HEK293 (cell line): ENCODE data around the gene LRIT1.

Experiments used
- CTCF ChIA-PET: fragments of 350-600 bp; formaldehyde crosslinking; extraction: SDS; loops from one replicate; lab custom pipeline; 2021; ENCODE audit warnings: antibody characterized with exemption; lab: Yijun Ruan, JAX
- POLR2A ChIA-PET: fragments of 300-600 bp; formaldehyde crosslinking; extraction: SDS; loops from one replicate; lab custom pipeline; 2020; ENCODE audit warnings: antibody characterized with exemption, inconsistent platforms; lab: Yijun Ruan, JAX
- H3K27ac ChIP-seq: fragments of 200-500 bp; sonication (Bioruptor generic); 2 replicates; pipeline ENCODE4 v1.5.1; 2014; ENCODE audit warnings: low read depth, low read length, control low read depth, inconsistent platforms; ENCODE audit errors: extremely low read depth
- H3K36me3 ChIP-seq, 2 experiments: fragments of 200-500 bp in 1 of 2; sonication (Bioruptor generic) in 1 of 2; 1 replicate in 1 of 2; 2 replicates in 1 of 2; pipeline ENCODE4 v1.5.1; 2014 to 2017; ENCODE audit warnings: inconsistent platforms in 2 of 2, low read length in 2 of 2; ENCODE audit not compliant: control insufficient read depth in 2 of 2, insufficient read depth in 1 of 2
- H3K4me1 ChIP-seq: fragments of 200-500 bp; sonication (Bioruptor generic); 2 replicates; pipeline ENCODE4 v1.5.1; 2014; ENCODE audit warnings: mild to moderate bottlenecking, low read length, inconsistent platforms; ENCODE audit not compliant: control insufficient read depth, insufficient read depth
- H3K4me3 ChIP-seq: 2 replicates; pipeline ENCODE4 v1.5.1; 2011; ENCODE audit warnings: low read depth, mild to moderate bottlenecking, control low read depth, low read length, moderate library complexity
- H3K9me3 ChIP-seq: fragments of 200-500 bp; sonication (Bioruptor generic); 2 replicates; pipeline ENCODE4 v1.5.1; 2014; ENCODE audit warnings: low read depth, low read length, inconsistent platforms; ENCODE audit not compliant: control insufficient read depth, insufficient read depth
- KLF10 ChIP-seq: fragments of 450-650 bp; IDR thresholded peaks from 2 replicates; pipeline ENCODE4 v1.5.1; 2018; ENCODE audit warnings: missing biosample characterization, mild to moderate bottlenecking, missing genetic modification characterization
- KLF16 ChIP-seq: fragments of 450-650 bp; formaldehyde crosslinking; IDR thresholded peaks from 2 replicates; pipeline ENCODE4 v1.5.1; 2017; ENCODE audit warnings: missing biosample characterization, missing genetic modification characterization
- KLF8 ChIP-seq: fragments of 450-650 bp; formaldehyde crosslinking; IDR thresholded peaks from 2 replicates; pipeline ENCODE4 v1.5.1; 2016; ENCODE audit warnings: missing biosample characterization, missing genetic modification characterization
- KLF9 ChIP-seq: fragments of 450-650 bp; formaldehyde crosslinking; IDR thresholded peaks from 2 replicates; pipeline ENCODE4 v1.5.1; 2016; ENCODE audit warnings: missing biosample characterization, missing genetic modification characterization, low read depth
- REPIN1 ChIP-seq: fragments of 450-650 bp; formaldehyde crosslinking; IDR thresholded peaks from 2 replicates; pipeline ENCODE4 v1.5.1; 2017; ENCODE audit warnings: missing biosample characterization, missing genetic modification characterization, low read depth
- SALL2 ChIP-seq: fragments of 450-650 bp; formaldehyde crosslinking; IDR thresholded peaks from 2 replicates; pipeline ENCODE4 v1.5.0; 2017; ENCODE audit warnings: missing biosample characterization, mild to moderate bottlenecking, missing genetic modification characterization, borderline replicate concordance
- WT1 ChIP-seq: fragments of 450-650 bp; formaldehyde crosslinking; IDR thresholded peaks from 2 replicates; pipeline ENCODE4 v1.5.1; 2016; ENCODE audit warnings: missing biosample characterization, missing genetic modification characterization
- ZBTB7A ChIP-seq: fragments of 450-650 bp; formaldehyde crosslinking; IDR thresholded peaks from 2 replicates; pipeline ENCODE4 v1.5.1; 2016; ENCODE audit warnings: low read depth, missing biosample characterization, missing genetic modification characterization
- ZFP3 ChIP-seq: fragments of 450-650 bp; formaldehyde crosslinking; IDR thresholded peaks from 2 replicates; pipeline ENCODE4 v1.5.1; 2016; ENCODE audit warnings: low read depth, missing biosample characterization, missing genetic modification characterization
- ZIC2 ChIP-seq: fragments of 450-650 bp; formaldehyde crosslinking; IDR thresholded peaks from 2 replicates; pipeline ENCODE4 v1.5.1; 2016; ENCODE audit warnings: missing biosample characterization, missing genetic modification characterization
- ZNF266 ChIP-seq: fragments of 450-650 bp; formaldehyde crosslinking; IDR thresholded peaks from 2 replicates; pipeline ENCODE4 v1.5.1; 2016; ENCODE audit warnings: missing biosample characterization, missing genetic modification characterization, low read depth
- ZNF311 ChIP-seq: fragments of 450-650 bp; formaldehyde crosslinking; IDR thresholded peaks from 2 replicates; pipeline ENCODE4 v1.5.1; 2017; ENCODE audit warnings: missing biosample characterization, missing genetic modification characterization, borderline replicate concordance
- ZNF335 ChIP-seq: fragments of 450-650 bp; formaldehyde crosslinking; conservative IDR thresholded peaks from 2 replicates; pipeline ENCODE4 v1.5.1; 2016; ENCODE audit warnings: missing biosample characterization, missing genetic modification characterization
- ZNF366 ChIP-seq: fragments of 450-650 bp; formaldehyde crosslinking; conservative IDR thresholded peaks from 2 replicates; pipeline ENCODE4 v1.5.1; 2016; ENCODE audit warnings: missing biosample characterization, missing genetic modification characterization
- ZNF426 ChIP-seq: fragments of 450-650 bp; formaldehyde crosslinking; IDR thresholded peaks from 2 replicates; pipeline ENCODE4 v1.5.1; 2017; ENCODE audit warnings: missing biosample characterization, missing genetic modification characterization, mild to moderate bottlenecking, inconsistent platforms, moderate library complexity
- ZNF549 ChIP-seq: fragments of 450-650 bp; IDR thresholded peaks from 2 replicates; pipeline ENCODE4 v1.5.1; 2018; ENCODE audit warnings: missing biosample characterization, missing genetic modification characterization, mild to moderate bottlenecking, inconsistent platforms, moderate library complexity
- ZNF585B ChIP-seq: fragments of 450-650 bp; formaldehyde crosslinking; IDR thresholded peaks from 2 replicates; pipeline ENCODE4 v1.5.1; 2016; ENCODE audit warnings: missing biosample characterization, missing genetic modification characterization
- ZNF621 ChIP-seq: fragments of 450-650 bp; formaldehyde crosslinking; IDR thresholded peaks from 2 replicates; pipeline ENCODE4 v1.5.1; 2017; ENCODE audit warnings: missing biosample characterization, missing genetic modification characterization
- ZNF658 ChIP-seq: fragments of 450-650 bp; formaldehyde crosslinking; IDR thresholded peaks from 2 replicates; pipeline ENCODE4; 2016; ENCODE audit warnings: missing biosample characterization, missing genetic modification characterization
- ZNF670 ChIP-seq: fragments of 450-650 bp; formaldehyde crosslinking; IDR thresholded peaks from 2 replicates; pipeline ENCODE4 v1.5.1; 2016; ENCODE audit warnings: missing biosample characterization, missing genetic modification characterization, low read depth
- ZNF843 ChIP-seq: fragments of 450-650 bp; formaldehyde crosslinking; IDR thresholded peaks from 2 replicates; pipeline ENCODE4 v1.5.1; 2016; ENCODE audit warnings: missing biosample characterization, missing genetic modification characterization
- ZSCAN16 ChIP-seq: fragments of 450-650 bp; formaldehyde crosslinking; IDR thresholded peaks from 2 replicates; pipeline ENCODE4 v1.5.1; 2016; ENCODE audit warnings: missing biosample characterization, missing genetic modification characterization
- ZSCAN30 ChIP-seq: fragments of 450-650 bp; IDR thresholded peaks from 2 replicates; pipeline ENCODE4 v1.5.1; 2018; ENCODE audit warnings: missing biosample characterization, mild to moderate bottlenecking, missing genetic modification characterization, moderate library complexity
- TF ChIP-seq, protein P1 (sequence below): fragments of 450-650 bp; formaldehyde crosslinking; IDR thresholded peaks from 2 replicates; pipeline ENCODE4 v1.5.1; 2017; ENCODE audit warnings: missing biosample characterization, missing genetic modification characterization
- TF ChIP-seq, protein P2 (sequence below): sonication (generic); formaldehyde crosslinking; IDR thresholded peaks from 2 replicates; pipeline ENCODE4 v1.8.1; 2022; ENCODE audit warnings: mild to moderate bottlenecking, moderate library complexity, missing genetic modification reagents
- TF ChIP-seq, protein P3 (sequence below): fragments of 450-650 bp; formaldehyde crosslinking; IDR thresholded peaks from 2 replicates; pipeline ENCODE4 v1.5.1; 2017; ENCODE audit warnings: missing biosample characterization, missing genetic modification characterization
- TF ChIP-seq, protein P4 (sequence below): fragments of 450-650 bp; formaldehyde crosslinking; IDR thresholded peaks from 2 replicates; pipeline ENCODE4 v1.5.1; 2016; ENCODE audit warnings: missing biosample characterization, missing genetic modification characterization

Gene LRIT1

DNA sequence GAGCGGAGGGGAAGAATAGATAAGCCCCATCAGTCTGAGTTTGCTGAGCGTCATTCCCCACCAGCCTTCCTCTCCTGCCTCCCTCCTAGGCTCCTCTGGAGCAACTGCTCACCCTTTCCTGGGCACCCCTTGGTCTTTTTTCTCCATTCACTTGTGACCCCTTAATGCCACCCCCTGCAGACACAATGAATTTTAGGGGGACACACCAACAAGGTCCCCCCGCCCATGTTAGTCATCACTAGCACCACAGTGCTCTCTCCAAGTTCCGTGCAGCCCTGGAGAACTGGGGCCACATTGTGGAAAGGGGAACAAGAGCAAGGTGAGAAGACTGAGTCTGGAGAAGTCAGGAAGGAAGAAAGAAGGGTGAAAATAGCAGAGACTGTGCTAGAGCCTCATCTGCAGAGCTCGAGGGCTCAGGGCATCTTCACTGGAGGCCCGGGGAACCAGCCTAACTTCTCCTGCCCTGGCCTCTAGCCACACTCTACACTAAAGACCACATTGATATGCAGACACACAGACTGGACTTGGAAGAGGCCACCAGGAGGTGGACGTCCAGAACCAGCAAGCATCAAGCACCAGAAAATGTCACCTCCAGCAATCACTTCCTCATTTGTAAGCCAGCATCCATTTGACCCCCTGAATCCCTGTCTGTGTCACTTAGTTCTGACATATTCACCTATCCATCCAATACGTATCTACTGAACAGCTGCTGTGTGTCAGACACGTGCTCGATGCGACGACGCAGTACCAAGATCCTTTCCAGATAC is 21.0 kb upstream of the LRIT1 start:
- POLR2A ChIA-PET, result no interaction called here
- no peak overlapping the region for H3K4me3 ChIP-seq
- CTCF ChIA-PET, result interaction anchor here (1.3 to 11.7 kb wide), 6 partner anchors 112 to 276 kb away, joined by 3 to 291 read pairs (median 8); no protein-coding TSS in a partner anchor
- H3K27ac ChIP-seq, result no peak overlapping the region
- H3K4me1 ChIP-seq, result no peaks in the 10 kb centered on the region
- TF ChIP-seq ZFP3 (tag by site-specific recombination) (no peak), KLF16 (tag by site-specific recombination) (no peak), ZNF621 (tag by site-specific recombination) (no peak), KLF8 (tag by site-specific recombination) (no peak), ZNF585B (no peak), REPIN1 (tag by site-specific recombination) (no peak), ZSCAN30 (tag by site-specific recombination) (no peak), ZNF426 (no peak), ZSCAN16 (tag by site-specific recombination) (no peak), KLF9 (tag by site-specific recombination) (no peak)
- TF ChIP-seq, protein P1, sequence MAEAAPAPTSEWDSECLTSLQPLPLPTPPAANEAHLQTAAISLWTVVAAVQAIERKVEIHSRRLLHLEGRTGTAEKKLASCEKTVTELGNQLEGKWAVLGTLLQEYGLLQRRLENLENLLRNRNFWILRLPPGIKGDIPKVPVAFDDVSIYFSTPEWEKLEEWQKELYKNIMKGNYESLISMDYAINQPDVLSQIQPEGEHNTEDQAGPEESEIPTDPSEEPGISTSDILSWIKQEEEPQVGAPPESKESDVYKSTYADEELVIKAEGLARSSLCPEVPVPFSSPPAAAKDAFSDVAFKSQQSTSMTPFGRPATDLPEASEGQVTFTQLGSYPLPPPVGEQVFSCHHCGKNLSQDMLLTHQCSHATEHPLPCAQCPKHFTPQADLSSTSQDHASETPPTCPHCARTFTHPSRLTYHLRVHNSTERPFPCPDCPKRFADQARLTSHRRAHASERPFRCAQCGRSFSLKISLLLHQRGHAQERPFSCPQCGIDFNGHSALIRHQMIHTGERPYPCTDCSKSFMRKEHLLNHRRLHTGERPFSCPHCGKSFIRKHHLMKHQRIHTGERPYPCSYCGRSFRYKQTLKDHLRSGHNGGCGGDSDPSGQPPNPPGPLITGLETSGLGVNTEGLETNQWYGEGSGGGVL (tag by site-specific recombination), result no peak
- TF ChIP-seq, protein P2, sequence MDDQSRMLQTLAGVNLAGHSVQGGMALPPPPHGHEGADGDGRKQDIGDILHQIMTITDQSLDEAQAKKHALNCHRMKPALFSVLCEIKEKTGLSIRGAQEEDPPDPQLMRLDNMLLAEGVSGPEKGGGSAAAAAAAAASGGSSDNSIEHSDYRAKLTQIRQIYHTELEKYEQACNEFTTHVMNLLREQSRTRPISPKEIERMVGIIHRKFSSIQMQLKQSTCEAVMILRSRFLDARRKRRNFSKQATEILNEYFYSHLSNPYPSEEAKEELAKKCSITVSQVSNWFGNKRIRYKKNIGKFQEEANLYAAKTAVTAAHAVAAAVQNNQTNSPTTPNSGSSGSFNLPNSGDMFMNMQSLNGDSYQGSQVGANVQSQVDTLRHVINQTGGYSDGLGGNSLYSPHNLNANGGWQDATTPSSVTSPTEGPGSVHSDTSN (CRISPR knock-in tag), result no peak
- TF ChIP-seq, protein P3, sequence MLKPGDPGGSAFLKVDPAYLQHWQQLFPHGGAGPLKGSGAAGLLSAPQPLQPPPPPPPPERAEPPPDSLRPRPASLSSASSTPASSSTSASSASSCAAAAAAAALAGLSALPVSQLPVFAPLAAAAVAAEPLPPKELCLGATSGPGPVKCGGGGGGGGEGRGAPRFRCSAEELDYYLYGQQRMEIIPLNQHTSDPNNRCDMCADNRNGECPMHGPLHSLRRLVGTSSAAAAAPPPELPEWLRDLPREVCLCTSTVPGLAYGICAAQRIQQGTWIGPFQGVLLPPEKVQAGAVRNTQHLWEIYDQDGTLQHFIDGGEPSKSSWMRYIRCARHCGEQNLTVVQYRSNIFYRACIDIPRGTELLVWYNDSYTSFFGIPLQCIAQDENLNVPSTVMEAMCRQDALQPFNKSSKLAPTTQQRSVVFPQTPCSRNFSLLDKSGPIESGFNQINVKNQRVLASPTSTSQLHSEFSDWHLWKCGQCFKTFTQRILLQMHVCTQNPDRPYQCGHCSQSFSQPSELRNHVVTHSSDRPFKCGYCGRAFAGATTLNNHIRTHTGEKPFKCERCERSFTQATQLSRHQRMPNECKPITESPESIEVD (tag by site-specific recombination), result no peak
- no peaks in the 10 kb centered on the region for H3K9me3 ChIP-seq
- H3K36me3 ChIP-seq, result no peaks in the 10 kb centered on the region

DNA sequence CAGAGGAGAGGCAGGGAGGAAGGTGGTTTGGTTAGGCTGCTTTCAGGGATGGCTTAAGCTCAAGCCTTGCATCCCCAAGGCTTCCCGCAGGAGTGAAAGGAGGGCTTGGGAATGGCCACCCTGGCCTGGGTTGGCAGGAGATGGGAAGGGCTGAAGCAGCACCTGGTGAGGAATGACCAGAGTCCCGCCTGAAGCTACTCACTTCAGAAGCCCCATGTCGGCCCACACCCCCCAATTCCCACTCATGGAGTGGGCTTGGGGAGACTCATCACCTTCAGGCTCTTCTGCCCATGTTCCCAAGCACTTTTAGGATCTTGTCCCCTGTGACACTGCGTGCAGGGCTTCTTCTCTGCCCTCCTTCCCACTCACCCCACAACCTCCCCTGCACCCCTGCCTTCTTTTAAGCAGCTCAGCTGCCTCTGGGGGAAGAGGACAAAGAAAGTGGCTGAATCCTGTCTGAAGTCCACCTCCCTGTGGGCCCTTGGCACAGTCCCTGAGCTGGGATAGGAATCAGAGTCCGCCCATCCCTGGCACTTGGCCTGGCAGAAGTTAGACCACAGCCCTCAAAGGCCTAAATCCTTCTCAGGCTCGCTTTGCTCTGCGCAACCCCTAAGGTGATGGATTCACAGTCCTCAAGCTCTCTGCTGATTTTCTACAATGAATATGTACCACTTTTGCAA is 20.0 kb upstream of the LRIT1 start:
- no peaks in the 10 kb centered on the region for H3K36me3 ChIP-seq
- TF ChIP-seq ZNF266 (tag by site-specific recombination) (no peak), ZBTB7A (tag by site-specific recombination) (no peak), ZIC2 (no peak), KLF16 (tag by site-specific recombination) (no peak), WT1 (tag by site-specific recombination) (no peak), ZNF621 (tag by site-specific recombination) (no peak), ZNF549 (tag by site-specific recombination) (no peak), KLF10 (tag by site-specific recombination) (no peak), ZNF658 (tag by site-specific recombination) (no peak), ZNF366 (tag by site-specific recombination) (no peak), ZNF843 (tag by site-specific recombination) (no peak), ZNF311 (tag by site-specific recombination) (no peak), SALL2 (tag by site-specific recombination) (no peak), ZNF335 (tag by site-specific recombination) (no peak), ZNF670 (tag by site-specific recombination) (no peak)
- TF ChIP-seq, protein P4, sequence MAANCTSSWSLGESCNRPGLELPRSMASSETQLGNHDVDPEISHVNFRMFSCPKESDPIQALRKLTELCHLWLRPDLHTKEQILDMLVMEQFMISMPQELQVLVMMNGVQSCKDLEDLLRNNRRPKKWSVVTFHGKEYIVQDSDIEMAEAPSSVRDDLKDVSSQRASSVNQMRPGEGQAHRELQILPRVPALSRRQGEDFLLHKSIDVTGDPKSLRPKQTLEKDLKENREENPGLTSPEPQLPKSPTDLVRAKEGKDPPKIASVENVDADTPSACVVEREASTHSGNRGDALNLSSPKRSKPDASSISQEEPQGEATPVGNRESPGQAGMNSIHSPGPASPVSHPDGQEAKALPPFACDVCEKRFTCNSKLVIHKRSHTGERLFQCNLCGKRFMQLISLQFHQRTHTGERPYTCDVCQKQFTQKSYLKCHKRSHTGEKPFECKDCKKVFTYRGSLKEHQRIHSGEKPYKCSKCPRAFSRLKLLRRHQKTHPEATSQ, result no peak
- no peak overlapping the region for H3K4me3 ChIP-seq
- H3K27ac ChIP-seq, result no peak overlapping the region
- ChIA-PET CTCF (interaction anchor here (0.6 to 11.7 kb wide), 4 partner anchors 169 to 277 kb away, joined by 3 to 291 read pairs (median 4); no protein-coding TSS in a partner anchor), POLR2A (no interaction called here)
- H3K4me1 ChIP-seq, result no peaks in the 10 kb centered on the region
- no peaks in the 10 kb centered on the region for H3K9me3 ChIP-seq
